SW480 (cell line): ENCODE data around the gene FRS3.
A peak's percentile ranks its signal among the peaks of the same experiment; 100 is the strongest.
"Not testable (repeated sequence)": the region's sequence is repeated elsewhere in the genome, so short reads cannot be mapped to it uniquely, and the experiment has no call there.

Experiments used
- DNase-seq: peaks from one replicate; pipeline ENCODE4 v3.0.0-alpha.2; 2016; ENCODE audit warnings: low spot score

FRS3 gene

DNA sequence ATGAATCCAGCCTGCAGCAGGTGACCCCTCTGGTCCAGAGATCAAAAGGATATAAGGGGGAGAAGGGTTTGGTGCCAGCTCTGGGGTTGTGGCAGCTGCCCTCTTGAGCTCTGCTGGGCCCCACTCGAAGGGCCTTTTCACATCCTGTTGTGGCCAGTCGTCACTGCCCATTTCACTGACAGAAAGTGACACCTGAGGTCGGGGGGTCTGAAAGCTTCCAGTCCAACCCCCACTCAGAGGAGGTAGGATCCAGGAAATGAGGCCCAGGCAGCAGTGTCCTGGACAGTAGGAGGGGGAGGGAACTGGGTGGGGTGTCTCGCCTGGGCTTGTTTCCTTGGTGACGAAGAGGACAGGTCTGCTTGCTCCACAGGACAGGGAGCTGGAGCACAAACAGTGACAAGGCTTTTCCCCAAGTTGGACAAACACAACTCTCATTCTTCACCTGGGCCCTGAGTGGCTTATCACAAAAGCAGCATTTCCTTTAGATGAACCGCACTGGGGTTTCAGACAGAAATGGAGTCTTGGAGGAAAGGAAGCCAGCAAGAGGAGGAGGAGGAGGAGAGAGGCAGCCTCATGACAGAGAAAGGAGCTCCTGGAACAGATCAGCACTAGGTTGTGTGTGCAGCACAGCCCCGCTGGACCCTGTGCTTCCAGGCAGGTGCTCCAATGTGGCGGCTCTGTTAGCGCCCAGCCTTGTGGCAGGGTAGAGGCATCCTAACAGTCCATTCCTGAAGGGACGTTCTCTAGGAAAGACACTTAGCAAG lies 11.0 kb downstream of the FRS3 start:
- DNase-seq = no peak

DNA sequence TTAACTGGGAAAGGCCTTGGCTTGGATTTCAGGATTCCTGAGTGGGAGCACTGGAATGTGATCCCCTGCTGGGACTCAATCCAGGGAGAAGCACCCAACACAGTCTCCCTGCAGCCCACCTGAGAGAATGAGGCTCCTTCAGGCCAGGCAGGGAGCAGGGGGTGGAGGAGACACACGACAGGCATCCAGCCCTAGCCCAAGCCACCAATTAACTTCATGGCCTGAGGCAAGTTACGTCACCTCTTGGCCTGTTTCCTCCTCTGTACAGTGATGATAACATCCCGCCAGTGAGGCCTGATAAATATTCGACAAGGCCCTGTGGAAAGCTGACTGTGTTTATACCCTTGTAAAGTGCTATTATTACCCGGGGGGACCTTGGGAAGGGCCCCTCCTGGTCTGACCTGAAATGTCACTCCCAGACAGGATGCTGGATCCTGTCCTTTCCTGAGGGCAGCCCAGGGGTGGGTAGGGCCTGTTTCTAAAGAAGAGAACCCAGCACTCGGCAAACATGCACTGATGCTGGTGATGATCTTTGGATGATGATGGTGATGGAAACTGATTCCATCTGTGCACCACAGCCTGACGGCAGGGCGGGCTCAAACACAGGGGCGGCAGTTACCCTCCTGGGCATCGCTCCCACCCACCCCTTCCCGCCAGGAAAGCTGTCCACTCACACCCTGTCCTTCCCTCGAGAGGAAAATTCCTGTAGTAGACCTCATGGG lies 12.4 kb downstream of the FRS3 start:
- no peak for DNase-seq

DNA sequence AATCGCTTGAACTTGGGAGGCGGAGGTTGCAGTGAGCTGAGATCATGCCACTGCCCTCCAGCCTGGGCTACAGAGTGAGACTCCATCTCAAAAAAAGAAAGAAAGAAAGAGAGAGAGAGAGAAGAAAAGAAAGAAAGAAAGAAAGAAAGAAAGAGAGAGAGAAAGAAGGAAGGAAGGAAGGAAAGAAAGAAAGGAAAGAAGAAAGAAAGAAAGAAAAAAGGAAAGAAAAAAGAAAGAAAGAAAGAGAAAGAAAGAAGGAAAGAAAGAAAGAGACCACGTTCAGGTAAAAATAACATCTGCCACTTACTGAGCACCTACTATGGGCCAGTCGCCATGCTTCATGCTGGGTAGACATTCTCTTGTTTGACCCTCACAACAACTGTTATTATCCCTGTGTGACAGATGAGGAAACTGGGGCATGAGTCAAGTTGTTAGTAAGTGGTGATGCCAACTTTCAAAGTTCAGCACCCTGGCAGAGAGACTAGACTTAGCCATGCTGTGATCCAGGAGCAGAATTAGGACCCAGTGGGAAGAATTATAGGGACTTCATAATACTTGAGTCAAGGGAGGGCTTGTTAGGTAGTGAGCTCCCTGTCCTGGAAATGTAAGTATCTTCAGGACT lies 13.5 kb downstream of the FRS3 start:
- DNase-seq = not testable (repeated sequence)

DNA sequence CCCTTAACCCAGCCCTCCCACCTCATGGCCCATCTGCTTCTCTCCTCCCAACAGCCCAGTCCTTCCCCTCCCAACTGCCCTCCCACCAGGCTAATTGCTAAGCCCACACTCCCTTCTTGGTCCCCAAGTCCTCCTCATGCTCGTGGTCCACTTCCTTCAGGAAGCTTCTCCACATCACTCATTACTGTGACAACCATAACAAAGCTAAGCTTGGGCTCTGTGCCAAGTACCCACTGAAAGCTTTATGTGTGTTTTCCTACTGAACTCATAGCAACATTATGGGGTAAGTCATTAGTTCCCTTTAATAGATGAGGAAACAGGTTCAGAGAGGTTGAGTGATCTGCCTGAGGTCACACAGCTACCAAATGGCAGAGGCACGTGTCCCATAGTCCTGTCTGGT lies 16.2 kb downstream of the FRS3 start:
- DNase-seq = no peak

DNA sequence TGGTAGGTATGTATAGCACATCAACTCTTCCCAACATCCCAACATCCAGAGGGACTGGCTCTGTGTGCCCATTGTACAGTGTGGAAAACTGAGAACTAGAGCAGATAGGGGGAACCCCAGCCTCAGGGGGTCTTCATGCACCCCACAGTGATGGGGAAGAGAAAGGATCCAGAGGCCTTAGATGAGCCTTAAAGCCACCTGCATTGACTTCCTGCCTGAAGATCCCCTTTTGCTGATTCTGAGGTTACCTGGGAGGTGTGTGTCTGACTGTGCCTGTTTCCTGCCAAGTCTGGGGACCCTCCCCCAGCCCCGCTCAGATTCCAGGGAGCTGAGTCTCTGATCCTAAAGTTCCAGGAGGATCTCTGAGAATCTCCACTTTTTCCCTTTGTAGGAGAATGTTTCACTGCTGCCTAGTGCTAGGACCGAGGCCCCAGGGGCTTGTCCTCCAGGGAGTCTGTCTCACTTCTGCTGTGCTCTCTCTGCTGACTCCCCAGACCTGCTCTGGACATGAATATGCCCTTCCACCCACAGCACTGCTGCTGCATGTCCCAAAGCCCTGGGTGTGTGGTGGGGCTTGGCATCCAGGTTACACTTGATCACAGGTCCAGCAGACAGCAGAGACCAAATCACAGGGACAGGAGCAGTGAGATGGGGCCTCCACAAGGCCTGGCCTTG lies 19.7 kb downstream of the FRS3 start:
- DNase-seq = no peak

DNA sequence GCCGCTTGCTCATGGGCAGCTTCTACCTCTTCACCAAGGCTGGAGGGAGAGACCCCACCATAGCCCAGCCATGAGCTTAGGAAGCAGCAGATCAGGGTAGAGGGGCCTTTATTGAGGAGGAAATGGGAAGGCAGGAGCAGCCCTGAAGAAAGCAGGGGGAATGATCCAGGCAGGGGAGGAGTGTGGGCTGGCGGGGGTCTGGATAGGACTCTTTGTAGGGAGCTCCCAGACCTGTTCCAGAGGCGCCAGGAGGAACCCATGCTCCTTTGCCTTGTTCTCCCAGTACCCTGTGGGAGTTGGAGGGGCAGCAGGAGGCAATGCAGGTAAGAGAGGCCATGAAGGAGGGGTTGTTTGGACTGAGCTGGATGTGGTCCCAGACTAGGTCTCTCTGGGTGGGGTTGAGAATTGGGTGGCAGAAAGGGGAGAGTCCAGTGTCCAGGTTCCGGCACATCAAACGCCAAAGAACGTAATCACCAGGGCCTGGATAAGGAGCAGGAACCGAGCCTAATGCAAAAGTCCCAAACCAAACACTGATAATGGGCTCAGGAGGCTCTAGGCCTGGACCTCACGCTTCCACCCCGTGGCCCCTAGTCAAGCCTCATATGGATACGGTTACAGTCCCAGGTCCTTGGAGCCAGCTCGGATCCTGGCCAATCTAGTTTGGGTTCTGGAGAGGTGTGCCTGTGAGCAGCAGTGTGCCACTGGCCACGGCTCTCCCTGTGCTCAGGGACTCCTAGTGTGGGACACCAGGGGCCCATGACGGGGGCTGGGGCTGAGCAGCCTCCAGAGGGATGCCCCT lies 20.4 kb downstream of the FRS3 start:
- DNase-seq = no peak

DNA sequence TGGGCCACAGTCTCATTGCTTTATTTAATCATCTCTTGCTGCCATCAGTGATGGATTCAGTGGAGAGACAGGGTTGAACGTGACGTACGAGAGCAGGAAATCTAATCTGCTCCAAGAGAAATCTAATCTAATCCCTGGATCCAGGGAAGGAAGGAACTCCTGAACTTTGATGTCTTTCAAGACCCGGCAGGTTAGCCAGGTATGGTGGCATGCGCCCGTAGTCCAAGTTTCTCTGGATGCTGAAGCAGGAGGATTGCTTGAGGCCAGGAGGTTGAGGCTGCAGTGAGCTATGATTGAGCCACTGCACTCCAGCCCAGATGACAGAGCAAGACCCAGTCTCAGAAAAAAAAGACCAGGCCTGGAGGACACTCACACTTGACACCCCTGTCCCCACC lies 21.1 kb downstream of the FRS3 start:
- no peak for DNase-seq

DNA sequence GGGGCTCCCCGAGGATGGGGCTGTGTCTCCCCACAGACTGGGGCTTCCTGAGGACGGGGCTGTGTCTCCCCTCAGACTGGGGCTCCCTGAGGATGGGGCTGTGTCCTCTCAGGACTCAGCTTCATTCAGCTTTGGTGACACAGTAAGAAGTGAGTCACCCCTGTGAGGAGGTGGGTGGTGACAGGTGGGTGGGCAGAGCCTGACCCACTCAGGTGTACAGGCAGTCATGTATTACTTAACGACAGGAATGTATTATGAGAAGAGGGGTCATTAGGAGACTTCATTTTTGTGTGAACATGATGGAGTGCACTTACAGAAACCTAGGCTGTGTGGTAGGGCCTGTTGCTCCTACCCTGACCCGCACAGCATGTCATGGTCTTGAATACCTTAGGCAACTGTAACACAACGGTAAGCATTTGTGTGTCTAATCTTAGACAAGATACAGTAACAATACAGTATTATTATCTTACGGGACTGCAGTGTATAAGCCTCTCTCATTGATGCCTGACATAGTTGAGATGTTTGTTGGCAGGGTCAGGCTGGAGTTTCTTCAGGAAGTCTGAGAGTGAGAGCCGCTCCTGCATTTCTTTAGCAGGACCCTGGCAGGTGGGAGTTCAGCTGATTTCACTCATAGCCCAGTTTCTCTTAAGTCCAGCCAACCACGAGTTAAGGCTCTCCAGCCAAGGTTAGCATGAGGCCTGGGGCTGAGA lies 21.6 kb downstream of the FRS3 start:
- DNase-seq = no peak

DNA sequence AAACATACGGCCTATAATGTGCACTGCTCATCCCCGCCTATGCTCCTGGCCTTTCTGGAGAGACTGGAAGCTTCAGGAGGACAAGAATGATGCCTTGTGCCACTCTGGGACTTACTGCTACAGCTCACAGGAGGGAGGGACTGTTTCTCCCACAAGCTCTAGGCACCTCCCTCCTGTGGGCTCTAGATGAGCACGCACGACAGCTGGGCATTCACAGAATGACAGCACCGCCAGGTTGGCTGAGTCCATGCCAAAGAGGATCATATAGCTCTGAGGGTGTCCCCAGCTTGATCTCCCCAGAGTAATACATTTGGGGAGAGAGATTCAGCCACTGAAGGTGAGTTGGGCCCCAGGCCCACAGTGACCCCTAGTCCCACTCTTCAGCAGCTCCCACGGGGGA lies 22.4 kb downstream of the FRS3 start:
- no peak for DNase-seq

DNA sequence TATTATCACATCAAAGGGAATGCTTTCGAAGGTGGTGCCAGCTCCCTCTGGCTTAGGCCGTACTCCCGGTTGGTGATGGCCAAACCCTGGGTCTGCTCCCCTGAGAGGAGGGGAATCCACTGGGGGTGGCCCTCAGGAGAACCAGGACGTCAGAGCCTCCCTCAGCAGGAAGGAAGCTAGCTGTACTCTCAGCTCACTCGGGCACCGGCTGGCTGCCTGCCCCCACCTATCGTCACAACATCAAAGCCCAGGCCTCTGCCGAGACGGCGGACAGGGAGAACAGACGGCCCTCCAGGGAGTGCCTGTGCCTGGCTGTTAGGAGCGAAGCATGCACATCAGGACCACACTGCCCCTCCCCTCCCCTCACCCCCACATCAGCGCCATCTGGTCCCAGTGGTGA lies 23.3 kb downstream of the FRS3 start:
- DNase-seq = peak; percentile 45

DNA sequence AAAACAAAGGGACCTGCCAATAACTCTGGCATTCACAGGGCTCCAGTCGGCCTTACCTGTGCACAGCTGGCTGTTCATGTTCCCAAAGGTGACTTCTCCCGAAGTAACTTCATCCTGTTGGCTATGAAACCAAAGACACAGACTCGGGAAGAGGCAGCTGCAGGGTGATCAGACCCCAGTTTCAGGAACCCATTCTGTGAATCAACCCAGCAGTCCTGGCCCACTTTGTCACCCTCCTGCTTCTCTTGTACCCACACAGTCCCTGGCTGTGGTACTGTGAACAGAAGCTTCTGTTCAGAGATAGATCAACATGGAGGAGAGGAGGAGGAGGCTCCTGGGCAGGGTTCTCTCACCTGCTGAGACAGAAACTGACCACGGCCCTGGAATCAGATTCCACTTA lies 23.8 kb downstream of the FRS3 start:
- no peak for DNase-seq

DNA sequence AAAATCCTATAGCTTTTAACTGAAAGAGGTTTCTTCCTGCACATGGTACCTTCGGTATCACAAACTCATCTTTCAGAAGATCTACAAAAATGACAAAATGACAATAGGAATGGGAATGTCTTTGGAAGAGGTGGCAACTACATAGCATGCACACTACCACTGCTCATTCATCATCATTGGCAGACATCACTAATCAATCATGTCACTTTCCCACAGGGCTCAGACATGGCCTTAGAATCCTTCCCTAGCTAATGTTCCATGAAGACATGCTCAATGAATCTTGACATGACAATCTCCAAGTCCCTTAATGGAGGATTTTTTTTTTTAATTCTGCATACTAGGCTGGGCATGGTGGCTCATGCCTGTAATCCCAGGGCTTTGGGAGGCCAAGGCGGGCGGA lies 29.3 kb downstream of the FRS3 start:
- no peak for DNase-seq

DNA sequence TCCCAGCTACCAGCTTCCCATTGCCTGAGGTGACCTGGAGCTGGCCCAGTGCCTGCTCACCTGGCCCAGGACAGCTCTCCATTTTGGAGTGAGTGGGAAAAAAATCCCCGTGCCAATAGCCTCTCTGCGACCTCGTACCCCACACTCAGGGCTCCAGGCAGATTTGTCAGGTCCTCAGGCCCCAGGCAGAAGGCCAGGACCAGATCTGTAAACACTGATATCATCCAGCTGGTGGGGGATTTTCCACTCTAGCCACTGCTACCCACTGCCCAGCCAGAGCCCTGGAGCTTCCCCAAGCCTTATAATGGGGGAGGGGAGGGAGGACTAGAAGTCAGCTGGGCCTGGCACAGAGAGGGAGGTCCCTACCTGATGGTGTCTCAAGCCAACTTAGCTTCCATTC lies 31.2 kb downstream of the FRS3 start:
- DNase-seq = no peak

DNA sequence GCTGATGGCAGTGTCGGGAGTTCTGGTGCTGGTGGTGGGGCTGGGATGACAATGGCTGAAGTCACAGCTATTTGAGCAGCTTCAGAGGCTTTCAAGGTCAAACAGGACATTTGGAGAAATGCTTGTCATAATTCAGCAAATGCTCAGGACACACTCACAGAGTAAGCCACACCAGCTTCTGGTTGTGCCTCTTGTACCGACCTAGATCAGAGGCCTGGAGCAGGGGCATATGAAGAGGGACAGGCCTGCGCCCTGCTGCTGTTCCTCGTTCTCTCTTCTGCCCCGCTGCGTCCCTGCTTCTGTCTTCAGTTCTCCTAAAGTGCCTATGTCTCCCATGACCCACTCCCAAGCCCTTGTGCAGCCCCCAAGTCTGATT lies 31.6 kb downstream of the FRS3 start:
- no peak for DNase-seq

DNA sequence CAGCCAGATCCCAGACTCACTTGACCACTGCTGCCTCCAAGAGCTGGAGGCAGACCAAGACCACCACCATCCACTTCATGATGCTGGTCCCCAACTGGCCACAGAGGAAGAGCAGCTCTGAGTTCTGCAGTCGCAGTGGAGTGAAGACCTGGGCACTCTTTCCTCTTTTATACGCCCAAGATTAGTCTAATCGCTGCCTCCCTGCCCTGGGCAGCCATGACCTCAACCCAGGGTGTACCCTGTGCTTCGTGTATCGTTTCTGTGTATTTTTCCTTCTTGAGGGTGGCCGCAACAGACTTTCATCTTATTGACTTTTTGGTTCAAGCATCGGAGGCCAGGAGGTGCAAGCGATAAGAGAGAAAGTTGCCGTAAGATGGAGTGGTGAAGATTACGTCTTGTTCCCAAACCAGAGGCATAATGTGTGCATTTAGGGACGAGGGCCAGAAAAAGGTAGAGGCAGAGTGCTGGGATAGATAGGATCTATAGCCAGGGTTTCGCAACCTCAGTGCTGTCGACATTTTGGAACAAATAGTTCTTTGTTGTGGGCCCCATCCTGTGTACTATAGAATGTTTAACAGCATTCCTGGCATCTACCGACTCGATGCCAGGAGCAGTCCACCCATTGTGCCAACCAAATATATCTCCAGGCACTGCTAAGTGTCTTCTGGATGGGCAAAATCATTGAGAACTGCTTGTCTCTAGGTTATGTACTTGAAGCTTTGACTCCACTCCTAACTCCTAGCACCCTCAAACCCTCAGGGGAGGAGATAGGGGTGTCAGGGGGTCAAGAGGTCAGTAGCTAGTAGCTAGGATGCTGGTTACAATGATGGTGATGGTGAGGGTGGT lies 32.2 kb downstream of the FRS3 start, which contains the start of gene PGC:
Gene PGC (minus strand): TSS at position 142 of the 846 bp plus-strand sequence. CDS start 63 bp downstream, at position 79.
- peak; percentile 49 for DNase-seq

DNA sequence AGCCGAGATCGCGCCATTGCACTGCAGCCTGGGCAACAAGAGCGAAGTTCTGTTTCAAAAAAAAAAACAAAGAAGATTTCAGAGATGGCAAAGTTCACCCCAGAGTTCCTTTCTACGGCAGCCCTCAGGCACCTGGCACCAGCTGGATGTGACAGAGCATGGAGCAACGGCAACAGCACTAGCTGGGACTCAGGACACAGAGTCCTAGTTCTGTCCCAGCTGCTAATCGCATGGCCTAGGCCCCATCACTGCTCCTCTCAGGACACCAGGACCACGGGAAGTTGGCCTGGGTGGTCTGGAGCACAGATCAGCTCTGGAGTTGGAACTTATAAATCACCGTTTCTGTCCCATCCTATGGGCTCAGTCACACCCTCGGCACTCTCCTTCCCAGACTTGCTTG lies 33.6 kb downstream of the FRS3 start:
- DNase-seq = no peak

DNA sequence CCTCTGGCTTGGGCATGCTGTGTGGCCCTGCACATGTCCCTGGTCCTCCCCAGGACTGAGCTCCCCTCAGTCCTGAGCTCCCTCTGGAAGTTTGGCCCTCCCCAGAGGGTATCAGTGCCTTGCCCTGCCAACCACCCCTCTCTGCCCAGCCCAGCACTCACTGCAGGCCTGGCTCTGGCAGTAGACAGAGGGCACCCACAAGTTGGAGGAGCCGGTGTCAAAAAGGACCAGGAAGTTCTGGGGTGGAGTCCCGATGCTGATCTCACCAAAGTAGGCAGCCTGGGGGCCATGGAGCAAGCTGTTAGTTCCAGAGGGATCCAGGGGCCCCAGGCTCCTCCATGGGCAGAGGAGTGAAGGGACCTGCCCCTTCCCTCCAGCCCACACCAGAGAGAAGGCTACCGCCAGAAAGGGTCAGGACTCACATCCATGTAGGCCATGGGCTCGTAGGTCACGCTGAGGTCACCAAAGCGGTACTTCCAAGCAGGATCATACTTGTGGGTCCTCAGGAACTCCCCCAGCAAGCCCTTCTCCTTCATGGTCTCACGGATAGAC lies 35.4 kb downstream of the FRS3 start:
- DNase-seq = no peak

DNA sequence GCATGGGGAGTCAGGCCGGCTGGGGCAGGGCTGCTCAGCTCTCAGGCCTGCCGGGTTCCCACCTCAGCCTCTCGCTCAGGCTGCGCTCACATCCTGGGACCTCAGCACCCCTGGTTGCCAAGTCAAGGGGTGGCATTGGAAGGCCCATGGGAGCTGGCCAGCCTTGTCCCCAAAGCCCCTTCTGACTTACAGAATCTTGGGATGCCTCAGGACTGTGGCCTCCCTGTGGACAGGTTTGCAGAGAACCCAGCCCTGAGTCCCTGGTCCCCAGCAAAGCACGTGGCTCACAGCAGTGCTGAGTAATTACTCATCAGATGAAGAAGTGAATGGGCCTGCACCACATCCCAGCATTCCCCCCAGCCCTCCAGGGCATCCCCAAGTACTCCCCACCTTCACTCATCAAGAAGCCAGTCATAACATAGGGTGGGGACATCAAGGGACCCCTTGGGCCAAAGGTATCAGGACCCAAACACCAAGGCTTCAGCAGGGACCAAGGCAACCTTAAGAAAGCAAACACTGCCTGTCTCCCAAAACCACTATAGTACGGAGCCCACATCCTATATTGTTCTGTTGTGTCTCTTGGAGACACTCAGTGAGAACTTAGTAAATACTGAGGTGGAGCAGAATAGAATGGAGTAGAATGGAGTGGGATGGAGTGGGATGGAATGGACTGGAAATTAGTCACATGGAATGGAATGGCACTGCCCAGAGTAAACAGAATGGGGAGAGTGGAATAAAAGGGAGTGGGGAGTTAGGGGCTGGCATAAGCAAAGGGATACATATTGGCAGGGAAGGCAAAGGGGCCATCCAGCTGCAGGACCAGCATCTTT lies 36.1 kb downstream of the FRS3 start:
- no peak for DNase-seq
